Tibial artery (tissue), 4 donors: ENCODE measurements around the gene CD80.

Source experiments
- DNase-seq, 2 donors: peaks; one replicate each; pipeline ENCODE4 v3.0.0-alpha.2; 2019
- H3K27ac ChIP-seq, 2 donors: fragments of 200-600 bp; sonication (generic) in 1 of 2; 1 replicate in 1 of 2; 2 replicates in 1 of 2; pipeline ENCODE4 v1.5.1; 2018 to 2019; ENCODE audit warnings: mild to moderate bottlenecking in 1 of 2
- H3K27me3 ChIP-seq, 2 donors: fragments of 200-600 bp; sonication (generic) in 1 of 2; one replicate each; pipeline versions ENCODE4 v1.5.1 to v1.6.0; 2016 to 2019
- H3K36me3 ChIP-seq, 3 donors: fragments of 200-600 bp; sonication (generic) in 2 of 3; one replicate each; pipeline ENCODE4 v1.5.1; 2016 to 2019; ENCODE audit warnings: mild to moderate bottlenecking in 2 of 3
- H3K4me1 ChIP-seq, 4 donors: fragments of 200-600 bp; sonication (generic) in 2 of 4; 1 replicate in 3 of 4; 2 replicates in 1 of 4; pipeline ENCODE4 v1.5.1; 2016 to 2019
- H3K4me3 ChIP-seq, 2 donors: fragments of 200-600 bp; sonication (generic) in 1 of 2; 1 replicate in 1 of 2; 2 replicates in 1 of 2; pipeline ENCODE4 v1.5.1; 2018 to 2019; ENCODE audit warnings: mild to moderate bottlenecking in 2 of 2
- H3K9me3 ChIP-seq, 3 donors: fragments of 200-600 bp; sonication (generic) in 1 of 3; one replicate each; pipeline ENCODE4 v1.5.1; 2016 to 2019
- CTCF ChIP-seq, 2 experiments: fragments of 200-600 bp in 1 of 2; fragments of 450-650 bp in 1 of 2; IDR thresholded peaks; one replicate each; pipeline ENCODE4 v1.5.1; 2017 to 2019; ENCODE audit warnings: antibody characterized with exemption in 2 of 2, mild to moderate bottlenecking in 1 of 2, moderate library complexity in 1 of 2
- intact Hi-C: fragments of 100-400 bp; cut with DNase I; formaldehyde crosslinking; loops from one replicate; pipeline ENCODE4 v1.15.0; 2023; ENCODE audit warnings: low total_unique reads

The CD80 gene

GRCh38 chr3:119490153-119490552, 69.3 kb downstream of the CD80 start:
- Histone ChIP-seq H3K4me3 (no peak overlapping the region), H3K9me3 (no peaks in the 10 kb centered on the region), H3K4me1 (no peaks in the 10 kb centered on the region), H3K36me3 (peaks cover 24 to 74% (median 37%) of the 10 kb centered on the region in 3 donors), H3K27me3 (no peaks in the 10 kb centered on the region), H3K27ac (no peak overlapping the region)
- no peak for DNase-seq
- no peak for TF ChIP-seq CTCF (IDR thresholded peaks at IDR 0.05)
- intact Hi-C loops = loop anchor here (10.0 kb wide), 2 partner anchors 185 to 1105 kb away; partner anchors contain the start of genes COX17 and NDUFB4

GRCh38 chr3:119485563-119485962, 73.9 kb downstream of the CD80 start:
- DNase-seq = no peak
- no peak for TF ChIP-seq CTCF (IDR thresholded peaks at IDR 0.05)
- Histone ChIP-seq H3K9me3 (no peaks in the 10 kb centered on the region), H3K27me3 (no peaks in the 10 kb centered on the region), H3K27ac (no peak overlapping the region), H3K4me3 (no peak overlapping the region), H3K4me1 (no peaks in the 10 kb centered on the region), H3K36me3 (peaks cover 27 to 82% (median 41%) of the 10 kb centered on the region in 3 donors)
- intact Hi-C loops = no loop called here

- H3K27ac ChIP-seq = no peak overlapping the region
- TF ChIP-seq CTCF (IDR thresholded peaks at IDR 0.05) = no peak
- H3K4me1 ChIP-seq = no peaks in the 10 kb centered on the region
- no peak overlapping the region for H3K4me3 ChIP-seq
- H3K9me3 ChIP-seq = no peaks in the 10 kb centered on the region
- no peaks in the 10 kb centered on the region for H3K27me3 ChIP-seq
- H3K36me3 ChIP-seq = peaks cover 23 to 70% (median 40%) of the 10 kb centered on the region in 3 donors
- intact Hi-C loops = no loop called here
- DNase-seq = no peak
Measured at GRCh38 chr3:119483101-119483500, 76.3 kb downstream of the CD80 start.

- H3K27me3 ChIP-seq = no peaks in the 10 kb centered on the region
- no peak overlapping the region for H3K27ac ChIP-seq
- H3K36me3 ChIP-seq = peaks cover 24 to 63% (median 39%) of the 10 kb centered on the region in 3 donors
- TF ChIP-seq CTCF (IDR thresholded peaks at IDR 0.05) = no peak
- intact Hi-C loops = no loop called here
- no peaks in the 10 kb centered on the region for H3K4me1 ChIP-seq
- H3K4me3 ChIP-seq = no peak overlapping the region
- H3K9me3 ChIP-seq = no peaks in the 10 kb centered on the region
- DNase-seq = no peak
Measured at GRCh38 chr3:119481079-119481478, 78.3 kb downstream of the CD80 start.
